ENCODE data around the gene CSNK2A1.

- no peak for TF ChIP-seq CTCF (IDR thresholded peaks at IDR 0.05; ENCODE audit: insufficient read depth, low read length, poor library complexity, severe bottlenecking)
- no peak for TF ChIP-seq EZH2phosphoT487 (conservative IDR thresholded peaks at IDR 0.05; ENCODE audit: low read length)
Observed at GRCh38 chr20:444117-444516, 99.5 kb downstream of the CSNK2A1 start.

Measured in SU-DHL-6 (cell line).